CD4-positive, alpha-beta T cell treated with Interleukin-21 for 1 hour (primary cell): ENCODE measurements around the gene USP1.

ENCODE experiments used
- DNase-seq: peaks from one replicate; pipeline ENCODE4 v3.0.0-alpha.2; 2020

Gene USP1

DNA sequence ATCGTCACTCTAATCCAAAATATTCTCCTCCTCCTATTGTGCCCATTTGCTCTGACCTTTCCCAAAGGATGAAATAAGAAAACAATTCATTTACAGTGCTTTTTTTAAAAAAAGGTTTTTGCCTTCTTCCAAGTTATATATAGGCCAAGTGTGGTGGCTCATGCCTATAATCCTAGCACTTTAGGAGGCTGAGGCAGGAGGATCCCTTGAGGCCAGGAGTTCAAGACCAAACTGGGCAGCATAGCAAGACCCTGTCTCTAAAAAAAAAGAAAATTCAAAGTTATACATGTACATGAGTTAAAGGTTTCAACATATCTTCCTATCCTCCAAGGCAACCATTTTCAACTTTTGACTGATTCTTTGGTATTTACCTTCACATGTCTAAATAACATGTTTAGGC is 10.1 kb upstream of the USP1 start:
- no peak for DNase-seq

DNA sequence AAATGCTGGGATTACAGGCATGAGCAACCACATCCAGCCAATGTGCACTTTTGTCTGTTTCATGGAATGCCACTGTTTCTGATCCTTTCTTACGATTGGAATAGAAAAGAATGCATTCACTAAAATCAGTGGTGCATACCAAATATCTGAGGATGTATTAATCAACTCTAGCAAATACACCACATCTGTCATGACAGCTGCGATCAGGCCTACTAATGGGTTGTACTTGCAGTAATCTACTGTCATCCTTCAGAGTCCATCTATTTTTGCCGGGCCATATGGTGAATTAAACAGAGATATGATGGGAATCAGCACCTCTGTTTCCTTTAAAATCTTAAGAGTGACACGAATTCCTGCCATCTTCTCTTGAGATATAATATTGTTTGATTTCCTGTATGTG is 8.5 kb upstream of the USP1 start:
- no peak for DNase-seq

DNA sequence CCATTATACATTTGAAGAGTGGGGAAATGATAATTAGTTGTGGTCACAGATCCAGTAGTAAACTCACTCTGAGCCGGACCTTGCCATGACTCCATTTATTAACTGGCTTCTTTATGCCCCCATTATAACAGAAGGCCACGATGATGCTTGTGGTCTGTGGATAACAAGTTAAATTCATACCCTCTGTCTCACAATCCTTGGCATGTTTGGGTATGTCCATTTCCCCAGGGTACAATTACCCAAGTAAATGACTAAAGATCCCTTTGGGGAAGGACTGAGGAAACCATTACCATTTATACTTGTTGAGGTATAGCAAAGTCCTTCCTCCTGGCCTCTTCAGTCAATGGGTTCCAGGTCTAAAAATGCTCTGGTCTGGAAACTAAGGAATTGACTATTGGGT is 7.3 kb upstream of the USP1 start:
- DNase-seq: no peak

DNA sequence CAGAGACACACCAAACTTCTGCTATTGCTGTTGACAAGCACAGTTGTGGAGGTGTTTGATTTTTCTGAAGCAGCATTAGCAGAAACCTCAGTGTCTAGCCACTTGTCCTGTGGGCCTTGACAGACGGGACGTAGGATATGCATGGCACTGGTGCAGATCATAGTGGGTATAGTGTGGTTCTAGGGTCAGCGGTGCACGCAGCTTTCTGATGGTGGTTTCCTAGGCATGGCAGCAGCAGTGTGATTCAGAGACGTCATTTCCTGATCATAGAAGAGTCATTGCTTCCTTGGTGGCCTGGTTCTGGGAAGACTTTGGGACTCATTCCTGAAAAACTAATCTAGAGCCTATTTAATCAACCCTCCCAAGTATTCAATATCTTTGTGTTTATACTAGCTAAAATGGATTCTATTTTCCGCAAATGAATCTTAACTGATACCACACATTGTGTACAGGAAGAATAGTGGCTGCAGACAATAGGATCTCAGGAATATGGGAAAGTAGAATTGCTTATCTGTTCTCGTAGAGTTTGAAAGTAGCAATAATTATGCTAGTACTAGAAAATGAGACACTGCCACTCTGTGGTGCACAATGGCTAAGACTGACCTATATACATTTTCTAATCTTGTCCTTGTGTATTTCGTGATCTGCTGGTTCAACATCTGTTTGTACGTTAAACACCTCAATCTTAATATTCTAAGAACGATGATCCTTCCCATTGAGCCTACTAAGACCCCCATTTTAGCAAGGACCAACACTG is 2.8 kb upstream of the USP1 start:
- no peak for DNase-seq

DNA sequence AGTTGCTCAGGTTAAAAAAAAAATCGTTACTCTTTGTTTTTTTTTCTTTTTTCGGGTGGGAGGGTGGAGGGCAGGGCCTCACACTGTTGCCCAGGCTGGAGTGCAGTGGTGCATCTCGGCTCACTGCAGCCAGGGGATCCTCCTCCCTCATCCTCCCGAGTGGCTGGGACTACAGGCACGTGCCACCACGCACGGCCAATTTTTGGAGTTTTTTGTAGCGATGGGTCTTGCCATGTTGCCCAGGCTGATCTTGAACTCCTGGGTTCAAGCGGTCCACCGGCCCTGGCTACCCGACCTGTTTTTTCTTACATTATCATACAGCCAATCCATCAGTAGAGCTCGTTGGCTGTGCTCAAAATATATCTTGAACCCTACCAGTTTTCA is 2.2 kb upstream of the USP1 start:
- no peak for DNase-seq

DNA sequence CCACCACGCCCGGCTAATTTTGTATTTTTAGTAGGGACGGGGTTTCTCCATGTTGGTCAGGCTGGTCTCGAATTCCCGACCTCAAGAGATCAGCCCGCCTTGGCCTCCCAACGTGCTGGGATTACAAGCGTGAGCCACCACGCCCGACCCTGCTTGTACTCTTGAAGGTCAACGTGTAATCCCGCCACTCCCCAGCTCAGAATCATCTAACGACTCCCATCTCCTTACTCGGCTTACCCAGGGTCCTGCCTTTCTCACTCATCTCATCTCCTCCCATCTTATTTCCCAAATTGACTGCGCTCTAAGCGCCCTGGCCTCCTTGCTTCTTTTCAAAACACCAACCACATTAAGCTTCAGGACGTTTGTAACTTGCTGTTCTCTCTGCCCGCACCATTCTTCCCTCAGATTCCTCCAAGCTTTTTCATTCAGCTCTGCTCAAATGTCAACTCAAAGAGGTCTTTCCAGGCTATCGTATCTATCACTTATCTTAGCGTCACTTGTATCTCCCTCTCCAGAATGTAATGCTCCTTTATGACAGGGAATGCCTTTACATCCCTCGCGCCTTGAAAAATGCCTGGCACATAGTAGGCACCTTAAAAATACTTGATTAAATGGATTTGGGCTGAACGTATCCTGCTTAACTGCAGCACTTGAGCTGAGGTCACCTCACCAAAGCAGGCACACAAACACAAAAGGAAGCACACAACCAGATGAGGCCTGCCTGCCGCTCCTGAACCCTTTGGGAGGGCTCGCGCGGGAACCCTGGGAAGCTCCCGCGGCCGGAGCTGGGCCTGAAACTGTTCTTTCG is 1.4 kb upstream of the USP1 start:
- DNase-seq: no peak

DNA sequence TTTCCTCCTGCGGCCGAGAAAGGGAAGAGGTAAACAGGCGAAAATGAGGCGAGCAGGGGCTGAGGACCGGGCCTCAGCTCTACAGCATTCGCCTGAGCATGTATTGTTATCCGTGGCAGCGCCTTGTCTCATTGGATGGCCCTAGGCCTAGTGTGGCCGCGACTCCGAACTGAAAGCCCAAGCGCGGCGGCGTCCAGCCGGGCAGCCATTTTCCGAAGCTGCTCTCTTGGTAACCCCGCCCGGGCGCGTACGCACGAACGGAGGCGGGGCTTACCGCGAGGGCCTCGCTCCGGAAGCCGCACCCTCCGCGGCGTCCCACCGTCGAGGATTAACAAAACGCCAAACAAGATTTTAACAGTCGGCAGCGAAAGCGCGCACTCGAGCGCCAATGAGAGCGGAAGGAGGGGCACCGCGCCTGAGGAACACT is 797 bp upstream of the USP1 start:
- no peak for DNase-seq

DNA sequence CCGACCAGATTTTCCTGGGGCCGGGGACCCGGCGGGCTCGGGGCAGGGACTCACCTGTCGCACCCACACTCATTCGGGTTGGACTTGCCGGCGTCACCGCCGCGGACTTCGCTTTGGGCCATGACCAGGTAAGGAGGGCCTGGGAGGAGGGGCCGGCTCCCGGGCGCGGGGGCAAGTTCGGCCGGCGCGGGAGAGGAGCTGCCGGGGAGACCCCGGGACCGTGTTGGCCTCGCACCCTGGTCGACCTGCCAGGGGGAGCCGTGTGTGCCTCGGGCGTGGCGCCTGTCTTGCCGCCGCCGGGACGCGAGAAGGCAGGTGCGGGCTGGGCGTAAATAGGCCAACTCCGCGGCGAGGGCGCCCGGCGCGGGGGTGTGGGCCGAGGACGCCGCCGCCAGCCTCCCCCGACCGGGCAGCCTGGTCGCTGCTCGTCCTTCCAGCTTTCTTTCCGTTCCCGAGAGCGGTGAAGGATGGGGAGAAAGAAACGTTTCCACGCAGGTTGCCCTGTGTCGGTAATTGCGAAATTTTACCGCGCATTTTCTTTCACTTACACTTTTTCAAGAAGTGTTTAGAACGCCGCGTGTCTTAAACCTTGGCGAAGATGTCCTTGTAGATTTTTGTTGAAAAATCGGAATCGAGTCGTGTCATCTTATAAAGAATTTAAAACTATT is 558 bp downstream of the USP1 start:
- peak; percentile 48 for DNase-seq

DNA sequence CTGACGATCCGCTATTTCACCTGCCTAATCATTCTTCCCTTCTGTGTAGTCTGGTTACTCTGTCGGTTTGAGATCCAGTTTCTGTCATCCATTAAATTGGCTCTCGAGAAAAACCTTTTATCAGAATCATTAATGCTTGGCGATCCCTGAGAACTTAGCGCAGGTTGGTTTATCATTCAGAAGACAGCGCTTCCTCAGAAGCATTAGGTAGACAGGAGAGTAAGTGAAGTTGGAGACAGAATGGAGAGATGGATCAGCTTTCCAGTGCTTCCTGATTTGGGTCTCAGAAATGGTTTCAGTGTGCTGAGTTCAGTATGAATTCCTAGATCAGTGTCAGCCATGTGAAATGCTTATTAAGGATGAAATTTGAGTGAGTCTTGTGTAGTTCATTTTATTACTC is 1.3 kb downstream of the USP1 start:
- DNase-seq: no peak

DNA sequence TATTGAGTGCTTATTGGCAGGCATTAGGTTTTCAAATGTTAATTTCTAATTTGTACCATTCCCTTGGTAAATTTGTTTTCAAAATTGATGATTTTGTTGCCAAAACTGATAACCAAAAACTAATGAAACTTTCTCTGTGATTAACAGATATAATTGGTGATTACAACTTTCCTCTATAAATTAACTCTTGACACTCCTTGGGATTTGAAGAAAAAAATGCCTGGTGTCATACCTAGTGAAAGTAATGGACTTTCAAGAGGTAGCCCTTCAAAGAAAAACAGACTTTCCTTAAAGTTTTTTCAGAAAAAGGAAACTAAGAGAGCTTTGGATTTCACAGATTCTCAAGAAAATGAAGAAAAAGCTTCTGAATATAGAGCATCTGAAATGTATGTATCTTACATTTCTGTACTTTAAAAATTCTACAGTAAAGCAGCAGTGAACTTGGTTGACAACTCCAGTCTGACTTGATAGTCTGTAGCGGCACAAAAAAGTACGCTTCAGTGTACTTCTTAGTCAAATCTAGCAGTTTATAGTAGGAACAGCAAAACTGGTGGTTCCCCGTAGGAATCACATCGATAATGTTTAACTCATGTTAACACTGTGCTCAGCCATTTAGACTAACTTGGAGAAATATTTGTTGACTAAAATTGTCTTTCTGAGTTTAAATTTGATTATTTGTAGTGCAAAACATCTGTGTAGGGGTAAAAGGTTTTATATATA is 3.0 kb downstream of the USP1 start:
- no peak for DNase-seq

DNA sequence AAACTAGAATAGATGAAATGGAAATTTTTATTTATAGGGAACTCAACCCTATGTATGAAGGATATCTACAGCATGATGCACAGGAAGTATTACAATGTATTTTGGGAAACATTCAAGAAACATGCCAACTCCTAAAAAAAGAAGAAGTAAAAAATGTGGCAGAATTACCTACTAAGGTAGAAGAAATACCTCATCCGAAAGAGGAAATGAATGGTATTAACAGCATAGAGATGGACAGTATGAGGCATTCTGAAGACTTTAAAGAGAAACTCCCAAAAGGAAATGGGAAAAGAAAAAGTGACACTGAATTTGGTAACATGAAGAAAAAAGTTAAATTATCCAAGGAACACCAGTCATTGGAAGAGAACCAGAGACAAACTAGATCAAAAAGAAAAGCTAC is 7.9 kb downstream of the USP1 start:
- no peak for DNase-seq

DNA sequence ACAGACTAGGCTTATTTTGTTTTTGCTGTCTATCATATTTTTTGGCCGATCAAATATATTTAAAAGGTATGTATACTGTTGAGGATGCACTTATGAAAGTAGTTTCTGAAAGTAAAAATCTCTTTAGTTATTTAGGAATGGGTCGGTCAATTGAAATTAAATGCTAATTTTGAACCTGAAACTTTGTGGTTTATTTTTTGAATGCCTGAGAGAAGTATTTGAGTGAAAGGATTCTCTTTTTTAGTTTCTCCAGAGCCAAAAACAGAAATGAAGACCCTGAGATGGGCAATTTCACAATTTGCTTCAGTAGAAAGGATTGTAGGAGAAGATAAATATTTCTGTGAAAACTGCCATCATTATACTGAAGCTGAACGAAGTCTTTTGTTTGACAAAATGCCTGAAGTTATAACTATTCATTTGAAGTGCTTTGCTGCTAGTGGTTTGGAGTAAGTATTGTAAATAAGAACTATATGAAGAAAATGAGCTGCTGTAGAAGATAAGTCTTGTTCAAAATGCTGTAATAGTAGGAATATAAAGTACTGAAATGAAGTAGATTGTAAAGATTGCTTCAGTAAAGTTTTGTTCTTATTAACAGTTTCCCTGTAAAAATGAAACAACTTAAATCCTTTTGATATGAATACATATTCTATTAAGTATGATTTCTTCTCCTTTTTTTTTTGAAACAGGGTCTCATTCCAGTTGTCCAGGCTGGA is 11.5 kb downstream of the USP1 start:
- DNase-seq: no peak

DNA sequence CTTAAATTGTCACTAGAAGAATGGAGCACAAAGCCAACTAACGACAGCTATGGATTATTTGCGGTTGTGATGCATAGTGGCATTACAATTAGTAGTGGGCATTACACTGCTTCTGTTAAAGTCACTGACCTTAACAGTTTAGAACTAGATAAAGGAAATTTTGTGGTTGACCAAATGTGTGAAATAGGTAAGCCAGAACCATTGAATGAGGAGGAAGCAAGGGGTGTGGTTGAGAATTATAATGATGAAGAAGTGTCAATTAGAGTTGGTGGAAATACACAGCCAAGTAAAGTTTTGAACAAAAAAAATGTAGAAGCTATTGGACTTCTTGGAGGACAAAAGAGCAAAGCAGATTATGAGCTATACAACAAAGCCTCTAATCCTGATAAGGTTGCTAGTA is 13.5 kb downstream of the USP1 start:
- no peak for DNase-seq

DNA sequence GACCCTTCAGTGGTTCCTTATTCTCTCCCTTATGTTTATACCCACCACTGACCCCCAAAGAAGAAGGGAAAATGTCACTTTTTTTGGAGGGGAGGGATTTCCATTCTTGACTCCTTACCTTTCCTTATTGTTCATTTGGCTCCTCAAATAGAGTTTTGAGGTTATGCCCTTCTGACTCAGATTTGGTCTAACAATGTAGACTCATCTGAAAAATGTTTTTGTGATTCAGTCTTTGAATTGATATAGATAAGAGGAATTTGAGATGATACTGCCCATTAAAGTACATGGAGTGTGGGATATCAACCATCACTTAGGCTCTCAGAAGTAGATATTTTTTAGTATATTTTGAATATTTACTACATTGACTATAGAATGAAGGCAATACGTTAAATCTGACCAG is 16.1 kb downstream of the USP1 start:
- DNase-seq: no peak

DNA sequence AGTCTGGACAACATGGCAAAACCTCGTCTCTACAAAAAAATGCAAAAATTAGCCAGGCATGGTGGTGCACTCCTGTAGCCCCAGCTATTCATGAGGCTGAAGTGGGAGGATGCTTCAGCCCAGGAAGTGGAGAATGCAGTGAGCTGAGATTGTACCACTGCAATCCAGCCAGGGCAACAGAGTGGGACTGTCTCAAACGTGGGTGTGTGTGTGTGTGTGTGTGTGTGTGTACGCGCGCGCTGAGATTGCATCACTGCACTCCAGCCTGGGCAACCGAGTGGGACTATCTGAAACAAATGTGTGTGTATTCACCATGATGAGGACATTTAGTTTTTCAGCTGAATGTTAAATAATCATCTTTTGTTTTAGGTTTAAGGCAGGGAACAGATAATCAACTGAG is 21.1 kb downstream of the USP1 start:
- DNase-seq: no peak

DNA sequence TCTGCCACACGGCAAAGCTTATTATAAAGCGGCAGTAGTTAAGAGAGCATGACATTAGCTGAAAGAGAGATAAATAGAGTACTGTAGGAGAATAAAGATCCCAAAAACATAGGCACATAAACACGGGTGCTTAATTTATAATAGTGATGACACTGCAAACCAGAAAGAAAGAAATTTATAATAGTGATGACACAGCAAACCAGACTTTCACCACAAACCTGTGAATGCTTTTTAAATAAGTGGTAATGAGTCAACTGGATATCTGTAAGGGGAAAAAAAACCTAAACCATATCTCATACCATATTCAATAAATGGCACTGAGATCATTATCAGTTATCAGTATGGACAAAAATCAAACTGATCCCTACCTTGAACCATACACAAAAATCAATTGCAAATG is 25.5 kb downstream of the USP1 start:
- DNase-seq: no peak

DNA sequence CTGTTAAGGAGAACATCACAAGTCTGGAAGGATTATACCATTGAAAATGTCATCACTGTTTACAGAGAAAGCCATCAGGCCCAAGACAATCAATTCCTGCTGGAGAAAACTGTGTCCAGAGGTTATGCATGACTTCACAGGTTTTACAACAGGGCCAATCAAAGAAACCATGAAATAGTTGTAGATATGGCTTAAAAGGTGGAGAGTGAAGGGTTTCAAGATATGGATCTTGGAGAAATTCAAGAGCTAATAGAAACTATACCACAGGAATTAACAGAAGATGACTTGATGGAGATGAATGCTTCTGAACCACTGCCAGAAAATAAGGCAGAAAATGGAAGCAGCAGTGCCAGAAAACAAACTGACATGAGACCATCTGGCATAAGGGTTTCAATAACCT is 30.2 kb downstream of the USP1 start:
- DNase-seq: no peak

DNA sequence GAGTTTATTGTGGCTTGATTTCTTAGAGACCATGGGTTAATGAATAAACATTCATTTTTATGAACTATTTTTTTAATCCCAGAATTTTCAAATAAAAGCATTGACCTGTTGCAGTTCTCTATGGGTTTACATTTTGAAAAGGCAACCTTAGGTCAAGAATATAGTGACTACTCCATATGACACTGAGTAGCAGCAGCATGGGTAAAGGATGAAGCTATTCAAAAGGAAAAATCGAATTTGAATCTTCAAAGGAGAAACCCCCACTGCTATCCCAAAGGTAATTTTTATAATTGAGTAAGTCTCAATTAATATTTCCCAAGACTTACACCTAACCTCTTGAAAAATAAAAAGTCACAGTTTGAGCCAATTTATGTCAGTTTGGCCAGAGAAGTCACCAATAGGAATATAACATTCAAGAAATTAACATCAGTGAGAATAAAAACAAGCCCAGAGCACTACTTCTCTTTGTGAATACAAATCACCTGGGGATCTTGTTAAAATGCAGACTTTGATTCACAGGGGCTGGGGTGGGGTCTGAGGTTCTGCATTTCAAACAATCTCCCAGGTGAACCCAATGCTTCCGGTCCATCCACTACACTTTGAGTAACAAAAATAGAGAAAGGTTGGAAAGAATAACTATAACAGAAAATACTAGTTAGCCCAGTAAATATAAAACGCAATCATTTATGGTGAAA is 39.8 kb downstream of the USP1 start:
- DNase-seq: no peak

DNA sequence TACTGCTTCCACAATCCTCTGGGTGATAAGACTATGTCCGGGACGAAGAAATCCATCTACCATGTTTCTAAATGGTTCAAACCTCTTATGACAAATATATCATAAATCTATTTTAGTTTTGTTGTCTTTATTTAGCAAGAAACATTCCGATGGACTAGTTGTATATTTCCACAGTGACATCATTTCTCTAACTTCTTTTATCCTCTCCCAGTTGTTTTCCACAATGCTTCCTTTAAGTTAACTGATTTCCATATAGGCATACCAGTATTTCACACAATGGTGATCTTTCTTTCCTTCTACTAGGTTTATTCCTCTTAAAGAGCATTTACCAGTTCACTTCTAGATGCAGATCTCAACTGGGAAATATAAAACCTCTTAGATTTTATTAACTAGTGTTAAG is 44.8 kb downstream of the USP1 start:
- DNase-seq: no peak

DNA sequence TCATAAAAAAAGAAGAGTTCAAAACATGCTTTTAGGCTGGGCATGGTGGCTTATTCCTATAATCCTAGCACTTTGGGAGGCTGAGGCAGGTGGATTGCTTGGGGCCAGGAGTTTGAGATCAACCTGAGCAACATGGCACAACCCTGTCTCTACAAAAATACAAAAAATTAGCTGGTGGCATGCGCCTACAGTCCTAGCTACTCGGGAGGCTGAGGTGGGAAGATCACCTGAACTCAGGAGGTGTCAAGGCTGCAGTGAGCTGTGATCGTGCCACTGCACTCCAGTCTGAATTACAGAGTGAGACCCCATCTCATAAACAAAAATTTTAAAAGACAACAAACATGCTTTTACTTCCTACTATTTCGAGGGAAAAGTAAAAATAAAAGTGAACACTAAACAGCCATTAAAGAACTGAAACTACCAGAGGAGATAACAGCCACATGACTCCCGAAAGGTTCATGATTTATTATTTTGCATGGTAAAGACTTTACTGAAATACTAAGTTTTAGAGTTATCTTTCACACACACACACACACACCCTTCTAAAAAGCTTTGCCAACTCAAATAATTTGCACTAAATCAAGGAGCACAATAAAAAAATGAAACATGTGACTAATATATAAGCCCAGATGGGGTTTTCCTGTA is 48.1 kb downstream of the USP1 start:
- no peak for DNase-seq

DNA sequence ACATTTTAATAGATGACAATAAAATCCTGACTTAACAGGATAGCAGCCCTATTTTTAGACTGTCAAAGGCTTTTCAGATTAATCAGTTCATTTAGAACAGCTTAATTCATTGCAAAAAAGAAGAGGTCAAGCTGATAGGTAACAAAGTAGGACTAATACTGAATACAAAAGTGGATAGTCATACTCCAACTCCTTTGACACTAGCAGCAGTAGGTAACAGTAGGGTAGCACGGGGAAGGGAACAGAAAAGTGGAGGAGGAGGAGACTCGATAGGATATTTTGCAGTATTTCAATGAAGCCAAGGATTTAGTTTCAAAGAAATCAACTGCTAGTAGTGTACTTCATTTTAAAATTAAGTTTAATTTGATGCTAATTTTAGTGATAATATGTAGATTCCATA is 51.1 kb downstream of the USP1 start:
- no peak for DNase-seq

DNA sequence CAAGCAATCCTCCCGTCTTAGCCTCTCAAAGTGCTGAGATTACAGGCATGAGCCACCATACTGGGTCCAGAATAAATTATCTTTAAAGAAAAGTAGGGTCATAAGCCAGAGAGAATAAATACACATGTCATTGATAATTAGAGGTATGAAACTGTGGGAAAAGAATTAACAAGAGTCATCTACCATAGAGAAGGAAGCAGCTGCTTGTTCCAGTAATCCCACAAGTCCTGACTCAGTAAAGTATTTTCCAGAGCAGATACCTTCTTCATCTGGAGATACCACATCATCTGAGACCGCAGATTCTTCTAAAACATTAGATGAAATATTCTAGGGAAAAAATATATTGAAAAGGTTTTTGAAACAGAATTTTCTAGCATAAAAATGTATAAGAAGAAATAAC is 55.7 kb downstream of the USP1 start:
- DNase-seq: no peak
